A549 (cell line): ENCODE results near the gene PRXL2B. TPM values are rescaled to one million over a fixed set of nuclear protein-coding genes. Genes with fewer than 3 reads are reported as not detected.
A peak's percentile ranks its signal among the peaks of the same experiment; 100 is the strongest.

Experiments used
- ATAC-seq, 2 experiments: fragments of 200-7000 bp in 1 of 2; fragments of >200 bp in 1 of 2; cut with Nextera tagmentation in 1 of 2; cut with Tn5 transposase in 1 of 2; 3 replicates each; pipeline versions ENCODE4 v1.8.0 to v1.9.1; 2018 to 2020; ENCODE audit warnings: mild to moderate bottlenecking in 1 of 2, moderate library complexity in 1 of 2
- CTCF ChIA-PET: fragments of 300-600 bp; sonication (Branson Sonifier 250); formaldehyde crosslinking; extraction: SDS; loops from one replicate; lab custom pipeline; 2021; ENCODE audit warnings: antibody characterized with exemption, inconsistent platforms; lab: Yijun Ruan, JAX
- POLR2A ChIA-PET: fragments of 350-600 bp; formaldehyde crosslinking; extraction: SDS; loops from one replicate; lab custom pipeline; 2021; ENCODE audit warnings: antibody characterized with exemption, inconsistent platforms; lab: Yijun Ruan, JAX
- DNase-seq, 2 experiments: peaks; one replicate each; pipeline versions ENCODE4 v3.0.0 to v3.0.0-alpha.2; 2011 to 2016; ENCODE audit warnings: low read depth in 1 of 2, low spot score in 1 of 2
- FAIRE-seq: peaks from 2 replicates; lab custom pipeline; 2011; peaks lifted over from hg19 to GRCh38; lab: Jason Lieb, UNC
- H3K27ac ChIP-seq, 2 experiments: fragments of >200 bp; sonication (Bioruptor Twin); formaldehyde crosslinking; 3 replicates each; pipeline ENCODE4 v1.5.1; 2016 to 2017
- H3K4me1 ChIP-seq: fragments of >200 bp; sonication (Bioruptor Twin); formaldehyde crosslinking; 3 replicates; pipeline ENCODE4 v1.6.1; 2016
- H3K4me2 ChIP-seq: fragments of >200 bp; sonication (Bioruptor Twin); formaldehyde crosslinking; 3 replicates; pipeline ENCODE4 v1.6.1; 2016
- H3K4me3 ChIP-seq: fragments of >200 bp; sonication (Bioruptor Twin); formaldehyde crosslinking; 3 replicates; pipeline ENCODE4 v1.5.1; 2016
- H3K9me3 ChIP-seq: fragments of >200 bp; sonication (Bioruptor Twin); formaldehyde crosslinking; 3 replicates; pipeline ENCODE4 v1.6.1; 2016
- CBX8 ChIP-seq: fragments of 200-600 bp; sonication (generic); IDR thresholded peaks from 2 replicates; pipeline ENCODE4 v1.6.1; 2016
- CHD2 ChIP-seq: fragments of 150-350 bp; IDR thresholded peaks from 2 replicates; pipeline ENCODE4 v1.6.1; 2014; ENCODE audit warnings: low read length; ENCODE audit not compliant: partially characterized antibody
- CHD4 ChIP-seq: fragments of 200-600 bp; sonication (generic); IDR thresholded peaks from 2 replicates; pipeline ENCODE4 v1.6.1; 2016; ENCODE audit warnings: antibody characterized with exemption, mild to moderate bottlenecking, borderline replicate concordance
- EHF ChIP-seq: fragments of 250-450 bp; sonication (Bioruptor Pico); IDR thresholded peaks from 2 replicates; pipeline ENCODE4 v1.5.0; 2020; ENCODE audit warnings: mild to moderate bottlenecking
- EP300 ChIP-seq, 2 experiments: fragments of >200 bp; sonication (Bioruptor Twin); formaldehyde crosslinking; IDR thresholded peaks; 2 replicates in 1 of 2; 3 replicates in 1 of 2; pipeline ENCODE4 v1.6.1; 2016 to 2017
- FOXS1 ChIP-seq: fragments of 250-450 bp; sonication (Bioruptor Pico); IDR thresholded peaks from 2 replicates; pipeline ENCODE4 v1.5.0; 2020; ENCODE audit warnings: mild to moderate bottlenecking, moderate library complexity
- HOXB13 ChIP-seq: fragments of 250-450 bp; sonication (Bioruptor Pico); IDR thresholded peaks from 2 replicates; pipeline ENCODE4 v1.5.0; 2020; ENCODE audit warnings: low read depth, mild to moderate bottlenecking, moderate library complexity
- MAZ ChIP-seq: fragments of 150-350 bp; IDR thresholded peaks from 2 replicates; pipeline ENCODE4 v1.6.1; 2014; ENCODE audit warnings: antibody characterized with exemption, low read depth, low read length, borderline replicate concordance
- NFE2L2 ChIP-seq: fragments of 150-350 bp; conservative IDR thresholded peaks from 2 replicates; pipeline ENCODE4 v1.6.1; 2014; ENCODE audit warnings: low read length
- NPAS2 ChIP-seq: fragments of 250-450 bp; sonication (Bioruptor Pico); IDR thresholded peaks from 2 replicates; pipeline ENCODE4 v1.8.0; 2022; ENCODE audit warnings: mild to moderate bottlenecking, moderate library complexity, borderline replicate concordance
- NR3C1 ChIP-seq: fragments of >200 bp; sonication (Bioruptor Twin); formaldehyde crosslinking; IDR thresholded peaks from 3 replicates; pipeline ENCODE4 v1.6.1; 2017
- RAD21 ChIP-seq, 2 experiments: fragments of >200 bp in 1 of 2; sonication (Bioruptor Twin) in 1 of 2; formaldehyde crosslinking in 1 of 2; IDR thresholded peaks in 1 of 2; conservative IDR thresholded peaks in 1 of 2; 2 replicates in 1 of 2; 3 replicates in 1 of 2; pipeline ENCODE4 v1.6.1; 2012 to 2018; ENCODE audit warnings: inconsistent platforms in 1 of 2
- RFX5 ChIP-seq: fragments of 450-650 bp; IDR thresholded peaks from 2 replicates; pipeline ENCODE4 v1.7.1; 2014; ENCODE audit warnings: antibody characterized with exemption, mild to moderate bottlenecking, moderate library complexity
- SREBF2 ChIP-seq: fragments of 450-650 bp; IDR thresholded peaks from 2 replicates; pipeline ENCODE4 v1.6.1; 2014; ENCODE audit warnings: mild to moderate bottlenecking, moderate library complexity
- TFCP2L1 ChIP-seq: fragments of 250-450 bp; sonication (Bioruptor Pico); IDR thresholded peaks from 2 replicates; pipeline ENCODE4 v1.5.0; 2021; ENCODE audit warnings: mild to moderate bottlenecking
- TP53 ChIP-seq: fragments of 250-450 bp; sonication (Bioruptor Pico); IDR thresholded peaks from 2 replicates; pipeline ENCODE4 v1.5.0; 2021; ENCODE audit warnings: mild to moderate bottlenecking, moderate library complexity
- ZSCAN20 ChIP-seq: fragments of 250-450 bp; sonication (Bioruptor Pico); IDR thresholded peaks from 2 replicates; pipeline ENCODE4 v1.8.0; 2022; ENCODE audit warnings: mild to moderate bottlenecking, moderate library complexity
- WGBS: methylation state at CpG from one replicate; pipeline ENCODE4 v1.1.6; 2017; ENCODE audit errors: missing lambda C conversion rate; 5-methylcytosine and 5-hydroxymethylcytosine counted together
- polyA plus RNA-seq, 4 experiments: library from polyadenylated mRNA; depleted of rRNA in 3 of 4; stranded (reverse); fragments of >200 nt; fragmentation: RNase III in 1 of 4; extraction: RNeasy Plus Mini Kit Qiagen cat#74134 plus additional on column Dnase treatment in 1 of 4; gene quantifications; 2 replicates in 3 of 4; 3 replicates in 1 of 4; pipeline ENCODE4 v1.2.3, GENCODE V29; 2011 to 2017
- TF ChIP-seq, protein P1 (sequence below): IDR thresholded peaks from 2 replicates; pipeline ENCODE4 v1.6.1; 2012
- TF ChIP-seq, protein P2 (sequence below): IDR thresholded peaks from 2 replicates; pipeline ENCODE4 v1.6.1; 2012
- TF ChIP-seq, protein P3 (sequence below): fragments of 250-450 bp; sonication (Bioruptor Pico); IDR thresholded peaks from 2 replicates; pipeline ENCODE4 v1.5.0; 2020; ENCODE audit warnings: low read depth, mild to moderate bottlenecking, moderate library complexity
- TF ChIP-seq, protein P4 (sequence below): fragments of 250-450 bp; sonication (Bioruptor Pico); IDR thresholded peaks from 2 replicates; pipeline ENCODE4 v1.5.0; 2021; ENCODE audit warnings: mild to moderate bottlenecking, moderate library complexity, borderline replicate concordance

The PRXL2B gene
- polyA plus RNA-seq, 2 of the 4 experiments (the other 2 are of a cell fraction), result 4.4 to 16.4 TPM

DNA sequence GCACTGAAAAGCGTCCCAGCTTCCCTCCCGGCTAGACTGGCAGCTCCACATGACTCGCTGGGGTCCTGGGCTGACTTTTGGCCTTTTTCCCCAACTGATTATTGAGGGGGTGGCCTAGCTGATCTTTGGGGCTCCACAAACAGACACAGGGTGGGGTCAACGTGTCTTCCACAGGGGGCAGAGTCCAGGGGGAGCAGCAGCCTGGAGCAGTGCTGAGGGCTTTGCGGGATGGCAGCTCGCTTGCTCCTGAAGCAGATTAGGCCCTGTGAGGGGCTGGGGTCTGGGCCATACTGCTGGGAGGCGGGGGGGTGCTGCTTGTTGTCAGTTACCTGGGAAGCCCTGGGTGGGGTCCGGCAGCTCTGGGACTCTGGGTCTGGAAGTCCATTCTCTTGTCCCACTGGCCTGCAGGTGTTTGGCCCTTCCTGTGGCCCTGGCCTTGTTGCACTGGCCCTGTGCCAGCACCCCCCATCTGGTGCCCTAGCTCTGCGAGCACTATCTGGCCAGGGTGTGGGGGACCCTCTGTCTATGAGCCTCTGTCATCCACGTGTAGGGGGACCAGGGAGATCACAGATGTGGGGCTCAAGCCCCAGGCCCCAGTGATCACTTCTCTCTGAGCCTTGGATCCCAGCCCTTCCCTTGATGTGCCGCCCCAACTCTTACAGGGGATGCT, 44.2 kb upstream of the PRXL2B start:
- no peak for FAIRE-seq
- Histone ChIP-seq H3K4me2 (no peak overlapping the region), H3K4me1 (peaks cover 31% of the 10 kb centered on the region), H3K9me3 (no peaks in the 10 kb centered on the region), H3K27ac (0 out of 6 replicates have a peak overlapping the region, but pooled peaks of 1 of the 2 experiments have one; percentile 16), H3K4me3 (no peak overlapping the region)
- TF ChIP-seq, protein P1, sequence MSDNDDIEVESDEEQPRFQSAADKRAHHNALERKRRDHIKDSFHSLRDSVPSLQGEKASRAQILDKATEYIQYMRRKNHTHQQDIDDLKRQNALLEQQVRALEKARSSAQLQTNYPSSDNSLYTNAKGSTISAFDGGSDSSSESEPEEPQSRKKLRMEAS, result no peak
- no peak for TF ChIP-seq TP53 (CRISPR knock-in tag)
- TF ChIP-seq CBX8, result no peak
- no peak for TF ChIP-seq EP300 (IDR thresholded peaks at IDR 0.05)
- no peak for TF ChIP-seq NPAS2
- no peak for TF ChIP-seq RFX5
- ATAC-seq, result no peak
- POLR2A ChIA-PET, result no interaction called here
- no peak for DNase-seq
- 100% methylated on average over 2 of the region's 11 CpGs for WGBS
- CTCF ChIA-PET, result no interaction called here

DNA sequence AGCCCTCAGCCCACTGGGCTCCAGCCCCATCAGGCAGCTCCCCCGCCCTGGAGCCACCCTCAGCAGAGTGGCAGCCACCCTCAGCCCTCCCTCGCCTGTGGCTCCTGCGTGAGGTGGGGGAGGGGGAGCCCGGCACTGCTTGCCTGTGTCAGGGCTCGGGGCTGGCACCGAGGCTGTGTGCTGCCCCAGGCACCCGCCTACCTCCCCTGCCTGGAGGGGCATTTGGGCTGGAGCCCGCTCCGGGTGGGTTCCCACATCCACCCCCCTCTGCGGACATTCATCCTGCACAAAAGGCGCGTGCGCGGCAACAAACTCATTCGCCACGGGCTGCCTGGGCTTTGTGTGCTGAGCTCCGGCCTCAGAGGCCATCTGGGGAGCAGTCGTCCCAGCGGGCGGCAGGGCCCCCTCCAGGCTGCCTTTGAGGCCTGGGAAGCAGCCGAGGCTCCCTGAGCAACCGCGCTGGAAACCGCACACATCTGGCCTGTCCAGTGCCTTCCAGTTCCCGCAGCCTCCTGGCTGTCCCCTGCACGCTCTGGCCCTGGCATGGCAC, 43.0 kb upstream of the PRXL2B start:
- no peaks in the 10 kb centered on the region for H3K9me3 ChIP-seq
- FAIRE-seq (no peak), DNase-seq (no peak), ATAC-seq (no peak)
- H3K4me3 ChIP-seq, result no peak overlapping the region
- ChIA-PET CTCF (interaction anchor here (0.9 to 5.3 kb wide), 3 partner anchors 99 to 334 kb away, joined by 3 to 51 read pairs (median 5); no protein-coding TSS in a partner anchor), POLR2A (no interaction called here)
- TF ChIP-seq CHD4 (no peak), NR3C1 (no peak), TFCP2L1 (CRISPR knock-in tag) (no peak)
- peaks cover 37% of the 10 kb centered on the region for H3K4me1 ChIP-seq
- H3K27ac ChIP-seq, result peak overlapping the region in 1 of 2 experiments; percentile 57; a peak in 1 of 6 replicates
- H3K4me2 ChIP-seq, result no peak overlapping the region
- WGBS, result 69% methylated on average over 13 of the region's 26 CpGs

DNA sequence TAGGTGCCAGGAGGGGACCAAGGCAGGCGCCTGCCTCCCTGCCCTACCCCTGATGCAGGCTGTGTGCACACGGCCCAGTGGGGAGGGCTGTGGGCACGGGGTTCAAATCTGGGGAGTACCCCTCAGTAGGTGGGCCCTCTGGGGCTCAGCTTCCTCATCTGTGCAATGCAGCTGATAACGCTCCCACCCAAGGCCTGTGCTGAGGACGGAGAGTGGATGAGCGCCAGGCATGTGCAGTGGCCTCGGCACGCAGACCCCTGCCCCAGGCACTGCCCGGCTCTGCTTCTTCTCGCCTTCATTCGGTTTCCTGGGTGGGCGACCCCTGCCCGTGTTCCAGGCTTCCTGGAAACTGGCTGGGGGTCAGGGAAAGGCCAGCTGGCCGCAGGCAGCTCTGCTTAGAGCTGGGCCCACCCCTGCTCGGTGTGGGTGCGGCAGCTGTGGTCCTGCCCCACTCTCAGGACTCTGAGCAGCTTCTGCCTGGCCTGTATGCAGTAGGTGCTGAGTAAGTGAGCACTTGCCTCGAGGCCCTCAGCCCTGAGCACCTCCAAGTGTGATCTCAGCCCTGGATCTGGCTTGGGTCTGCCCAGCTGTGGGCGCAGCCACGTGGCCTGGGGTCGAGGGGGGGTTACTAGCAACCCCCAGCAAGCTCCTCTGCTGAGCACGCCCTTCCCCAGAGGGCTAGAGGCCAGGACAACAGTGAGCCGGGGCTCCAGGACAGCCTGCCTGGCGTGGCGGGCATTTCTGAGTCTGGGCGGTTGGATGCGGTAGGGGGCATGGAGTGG, 42.3 kb upstream of the PRXL2B start:
- 100% methylated on average over 2 of the region's 26 CpGs for WGBS
- Histone ChIP-seq H3K27ac (peak overlapping the region in 1 of 2 experiments; percentile 91; a peak in 1 of 6 replicates), H3K4me3 (no peak overlapping the region), H3K4me1 (peaks cover 37% of the 10 kb centered on the region), H3K9me3 (no peaks in the 10 kb centered on the region), H3K4me2 (no peak overlapping the region)
- ATAC-seq (no peak), FAIRE-seq (no peak), DNase-seq (no peak)
- POLR2A ChIA-PET, result no interaction called here
- TF ChIP-seq CHD2, result no peak
- CTCF ChIA-PET, result interaction anchor here (0.9 to 5.3 kb wide), 3 partner anchors 100 to 335 kb away, joined by 3 to 51 read pairs (median 5); no protein-coding TSS in a partner anchor

DNA sequence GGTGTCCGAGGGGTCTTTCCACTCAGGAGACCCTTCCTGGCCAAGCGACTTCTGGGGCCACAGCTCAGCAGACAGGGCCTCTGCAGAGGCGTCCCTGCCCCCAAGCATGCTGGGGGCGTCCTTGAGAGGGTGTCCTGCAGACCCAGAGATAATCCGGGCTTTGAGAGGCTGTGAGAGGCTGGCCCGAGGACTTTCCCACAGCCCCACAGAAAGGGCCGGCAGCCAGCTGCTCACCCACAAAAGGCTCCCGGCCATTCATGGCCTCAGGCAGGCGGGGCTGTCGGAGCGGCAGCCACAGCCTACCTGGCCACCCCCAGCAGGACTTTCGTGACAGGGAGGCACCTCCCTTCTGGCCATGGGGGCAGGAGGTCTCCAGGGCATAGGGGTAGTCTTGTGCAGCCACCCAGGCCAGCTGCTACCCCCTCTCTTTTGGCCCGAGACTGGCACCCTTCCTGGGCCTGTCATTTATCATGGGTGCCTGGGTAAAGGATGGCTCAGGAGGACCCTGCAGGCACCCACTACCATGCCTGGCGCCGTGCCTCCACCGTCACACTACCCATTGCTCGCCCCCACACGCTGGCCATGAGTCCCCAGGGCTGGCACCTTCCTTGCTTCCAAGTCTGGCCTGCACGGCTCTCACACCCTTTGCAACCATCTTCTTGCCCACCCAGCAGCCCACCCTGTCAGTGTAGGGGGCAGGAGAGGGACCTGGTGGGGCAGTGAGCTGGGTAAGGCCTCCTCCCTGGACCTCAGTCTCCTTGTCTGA, 41.5 kb upstream of the PRXL2B start:
- no peak overlapping the region for H3K4me3 ChIP-seq
- H3K27ac ChIP-seq, result peak overlapping the region; percentile 72 to 91; a peak in 5 of 6 replicates
- peaks cover 37% of the 10 kb centered on the region for H3K4me1 ChIP-seq
- ChIA-PET POLR2A (interaction anchor here (1.0 to 1.9 kb wide), 3 partner anchors 19 to 350 kb away, joined by 3 to 13 read pairs (median 3); partner anchors contain the start of genes FAAP20, PANK4 and PRXL2B), CTCF (interaction anchor here (0.6 to 5.3 kb wide), 5 partner anchors 13 to 880 kb away, joined by 5 to 63 read pairs (median 36); partner anchors contain the start of gene HES5)
- no peak for DNase-seq
- 66% methylated on average over 11 of the region's 19 CpGs for WGBS
- no peak for FAIRE-seq
- no peak for ATAC-seq
- H3K9me3 ChIP-seq, result no peaks in the 10 kb centered on the region
- peak overlapping the region; percentile 98 for H3K4me2 ChIP-seq
- TF ChIP-seq NFE2L2, result no peak
- no peak for TF ChIP-seq ZSCAN20 (CRISPR knock-in tag)
- TF ChIP-seq SREBF2, result no peak
- TF ChIP-seq EHF, result no peak
- TF ChIP-seq, protein P2, sequence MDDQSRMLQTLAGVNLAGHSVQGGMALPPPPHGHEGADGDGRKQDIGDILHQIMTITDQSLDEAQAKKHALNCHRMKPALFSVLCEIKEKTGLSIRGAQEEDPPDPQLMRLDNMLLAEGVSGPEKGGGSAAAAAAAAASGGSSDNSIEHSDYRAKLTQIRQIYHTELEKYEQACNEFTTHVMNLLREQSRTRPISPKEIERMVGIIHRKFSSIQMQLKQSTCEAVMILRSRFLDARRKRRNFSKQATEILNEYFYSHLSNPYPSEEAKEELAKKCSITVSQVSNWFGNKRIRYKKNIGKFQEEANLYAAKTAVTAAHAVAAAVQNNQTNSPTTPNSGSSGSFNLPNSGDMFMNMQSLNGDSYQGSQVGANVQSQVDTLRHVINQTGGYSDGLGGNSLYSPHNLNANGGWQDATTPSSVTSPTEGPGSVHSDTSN, result no peak
- TF ChIP-seq, protein P3, sequence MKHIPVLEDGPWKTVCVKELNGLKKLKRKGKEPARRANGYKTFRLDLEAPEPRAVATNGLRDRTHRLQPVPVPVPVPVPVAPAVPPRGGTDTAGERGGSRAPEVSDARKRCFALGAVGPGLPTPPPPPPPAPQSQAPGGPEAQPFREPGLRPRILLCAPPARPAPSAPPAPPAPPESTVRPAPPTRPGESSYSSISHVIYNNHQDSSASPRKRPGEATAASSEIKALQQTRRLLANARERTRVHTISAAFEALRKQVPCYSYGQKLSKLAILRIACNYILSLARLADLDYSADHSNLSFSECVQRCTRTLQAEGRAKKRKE (CRISPR knock-in tag), result no peak
- TF ChIP-seq TFCP2L1 (CRISPR knock-in tag), result no peak
- TF ChIP-seq NPAS2, result no peak
- TF ChIP-seq CHD4, result no peak
- no peak for TF ChIP-seq RAD21 (conservative IDR thresholded peaks at IDR 0.05 in 1 of 2, IDR thresholded peaks at IDR 0.05 in 1 of 2)
- no peak for TF ChIP-seq FOXS1 (CRISPR knock-in tag)
- TF ChIP-seq MAZ, result no peak
- TF ChIP-seq, protein P4, sequence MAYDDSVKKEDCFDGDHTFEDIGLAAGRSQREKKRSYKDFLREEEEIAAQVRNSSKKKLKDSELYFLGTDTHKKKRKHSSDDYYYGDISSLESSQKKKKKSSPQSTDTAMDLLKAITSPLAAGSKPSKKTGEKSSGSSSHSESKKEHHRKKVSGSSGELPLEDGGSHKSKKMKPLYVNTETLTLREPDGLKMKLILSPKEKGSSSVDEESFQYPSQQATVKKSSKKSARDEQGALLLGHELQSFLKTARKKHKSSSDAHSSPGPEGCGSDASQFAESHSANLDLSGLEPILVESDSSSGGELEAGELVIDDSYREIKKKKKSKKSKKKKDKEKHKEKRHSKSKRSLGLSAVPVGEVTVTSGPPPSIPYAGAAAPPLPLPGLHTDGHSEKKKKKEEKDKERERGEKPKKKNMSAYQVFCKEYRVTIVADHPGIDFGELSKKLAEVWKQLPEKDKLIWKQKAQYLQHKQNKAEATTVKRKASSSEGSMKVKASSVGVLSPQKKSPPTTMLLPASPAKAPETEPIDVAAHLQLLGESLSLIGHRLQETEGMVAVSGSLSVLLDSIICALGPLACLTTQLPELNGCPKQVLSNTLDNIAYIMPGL (CRISPR knock-in tag), result no peak
- no peak for TF ChIP-seq HOXB13 (CRISPR knock-in tag)
- TF ChIP-seq TP53 (CRISPR knock-in tag), result no peak
